ENCODE results near the gene PAX5.

The PAX5 gene

DNA sequence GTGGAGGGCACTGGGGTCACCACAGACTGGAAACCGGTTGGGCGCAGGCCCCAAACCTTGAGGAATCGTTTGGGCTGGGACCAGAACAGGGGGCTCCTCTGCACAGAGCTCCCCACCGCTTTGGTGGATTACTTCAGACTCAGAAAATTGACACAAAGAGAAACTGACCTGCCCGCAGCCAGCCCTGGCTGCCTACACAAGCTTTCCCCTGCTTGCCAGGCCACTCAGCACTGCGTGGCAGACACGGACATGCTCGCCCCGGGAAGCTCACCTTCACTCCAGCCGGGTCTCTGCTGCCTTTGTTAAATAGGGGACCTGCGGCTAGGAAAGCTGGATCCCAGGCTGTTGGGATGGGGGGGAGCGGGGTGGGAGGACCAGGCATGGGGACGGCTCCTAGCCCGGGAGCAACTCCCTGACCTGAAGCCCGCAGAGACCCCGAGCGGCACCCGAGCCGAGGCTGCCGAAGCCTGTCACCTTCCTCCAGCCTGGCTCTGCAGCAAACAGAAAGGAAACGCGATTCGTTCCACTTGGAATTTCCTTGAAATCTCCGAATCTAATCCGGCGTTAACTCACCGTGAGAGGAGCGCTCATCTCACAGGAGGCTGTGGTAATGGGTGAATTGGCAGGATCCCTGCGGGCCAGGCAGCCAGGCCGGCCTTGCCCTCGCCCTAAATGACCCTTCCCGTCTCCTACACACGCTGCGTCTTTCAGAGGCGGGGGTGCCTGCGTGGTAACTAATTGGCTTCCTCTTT is 8.8 kb downstream of the PAX5 start:
- no peak for DNase-seq (ENCODE audit: low spot score)

DNA sequence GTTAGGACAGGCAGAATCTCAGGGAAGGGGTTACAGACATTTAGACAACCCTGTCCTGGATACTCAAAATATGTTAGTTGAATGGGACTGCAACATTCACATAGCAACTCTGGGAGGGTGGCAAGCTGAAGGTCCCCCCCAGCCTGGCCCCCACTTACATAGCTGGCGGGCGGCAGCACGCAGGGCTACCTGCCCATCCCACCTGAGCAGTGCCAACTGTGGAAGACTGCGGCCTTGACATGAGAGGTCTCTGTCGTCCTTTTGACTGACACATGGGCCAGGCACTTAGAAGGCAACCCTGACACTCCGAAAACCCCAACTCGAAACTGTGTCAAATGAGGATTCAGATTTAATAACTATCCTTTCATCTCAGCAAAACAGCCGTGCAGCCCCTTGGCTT is 16.5 kb downstream of the PAX5 start:
- DNase-seq (ENCODE audit: low spot score): no peak

DNA sequence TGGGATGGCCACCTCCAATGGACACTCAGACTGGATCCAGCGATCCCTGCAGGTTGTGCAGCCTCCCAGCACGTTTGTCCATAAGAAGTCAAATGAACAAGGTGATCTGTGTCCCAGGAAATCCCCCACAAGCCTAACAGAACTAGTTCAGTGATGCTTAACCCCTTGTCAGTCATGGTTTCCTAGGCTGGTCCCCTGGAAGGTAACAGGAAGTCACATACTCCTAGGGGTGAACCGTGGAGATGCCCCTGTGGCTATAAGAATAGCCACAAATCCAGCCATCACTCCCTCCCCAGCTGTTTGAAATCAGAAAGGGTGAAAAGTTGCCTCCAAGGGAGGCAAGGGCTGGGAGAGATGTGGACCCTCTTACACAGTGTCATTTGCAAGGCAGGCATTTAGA is 22.5 kb downstream of the PAX5 start:
- DNase-seq (ENCODE audit: low spot score): no peak

DNA sequence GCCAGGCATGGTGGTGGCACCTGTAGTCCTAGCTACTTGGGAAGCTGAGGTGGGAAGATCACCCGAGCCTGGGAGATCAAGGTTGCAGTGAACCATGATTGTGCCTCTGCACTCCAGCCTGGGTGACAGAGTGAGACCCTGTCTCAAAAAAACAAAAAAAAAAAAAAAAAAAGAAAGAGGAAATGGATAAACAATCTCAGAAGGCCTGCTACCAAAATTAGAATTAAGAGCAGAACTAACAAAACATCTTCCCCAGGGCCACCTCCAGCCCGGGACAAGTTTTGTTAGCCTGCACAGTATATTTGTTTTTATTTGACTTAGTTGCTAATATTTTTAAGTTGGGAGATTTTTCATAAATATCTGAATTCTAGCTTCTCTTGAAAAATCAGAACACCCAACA is 23.1 kb downstream of the PAX5 start:
- no peak for DNase-seq (ENCODE audit: low spot score)

DNA sequence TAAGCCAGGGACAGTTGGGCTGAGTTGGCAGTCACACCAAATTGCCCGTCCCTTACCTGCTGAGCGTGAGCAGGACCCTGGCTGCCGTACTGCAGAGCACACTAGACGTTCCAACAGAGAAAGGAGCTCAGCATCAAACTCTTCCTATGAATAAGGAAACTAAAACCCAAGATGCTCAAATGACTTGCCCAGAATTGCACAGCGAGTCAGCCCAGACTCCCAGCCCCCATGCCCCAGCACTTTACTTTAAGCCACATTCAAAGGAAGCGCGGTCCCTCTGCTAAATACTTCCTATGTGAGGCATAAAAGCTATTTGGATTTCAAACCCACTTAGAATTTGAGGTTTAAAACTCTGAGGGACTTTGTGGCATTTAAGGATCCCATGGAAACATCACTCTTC is 23.9 kb downstream of the PAX5 start:
- no peak for DNase-seq (ENCODE audit: low spot score)

DNA sequence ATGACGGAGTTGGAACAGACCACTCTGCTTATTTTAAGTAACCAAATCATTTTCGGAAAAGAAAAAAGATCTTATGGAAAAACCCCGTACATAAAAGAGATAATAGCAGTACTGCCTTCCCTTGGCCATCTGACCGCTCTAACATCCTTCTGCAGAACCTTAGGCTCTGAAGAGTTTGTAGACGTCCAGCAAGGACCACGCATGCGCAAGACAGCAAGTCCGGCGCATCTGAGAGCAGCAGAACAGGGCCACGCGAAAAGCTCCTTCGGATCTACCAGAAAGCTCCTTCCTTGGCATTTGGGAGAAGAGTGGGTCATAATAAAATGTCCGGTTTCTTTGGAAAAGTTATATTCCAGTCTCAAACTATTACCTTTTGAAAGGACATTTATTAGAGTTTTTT is 26.8 kb downstream of the PAX5 start:
- no peak for DNase-seq (ENCODE audit: low spot score)

DNA sequence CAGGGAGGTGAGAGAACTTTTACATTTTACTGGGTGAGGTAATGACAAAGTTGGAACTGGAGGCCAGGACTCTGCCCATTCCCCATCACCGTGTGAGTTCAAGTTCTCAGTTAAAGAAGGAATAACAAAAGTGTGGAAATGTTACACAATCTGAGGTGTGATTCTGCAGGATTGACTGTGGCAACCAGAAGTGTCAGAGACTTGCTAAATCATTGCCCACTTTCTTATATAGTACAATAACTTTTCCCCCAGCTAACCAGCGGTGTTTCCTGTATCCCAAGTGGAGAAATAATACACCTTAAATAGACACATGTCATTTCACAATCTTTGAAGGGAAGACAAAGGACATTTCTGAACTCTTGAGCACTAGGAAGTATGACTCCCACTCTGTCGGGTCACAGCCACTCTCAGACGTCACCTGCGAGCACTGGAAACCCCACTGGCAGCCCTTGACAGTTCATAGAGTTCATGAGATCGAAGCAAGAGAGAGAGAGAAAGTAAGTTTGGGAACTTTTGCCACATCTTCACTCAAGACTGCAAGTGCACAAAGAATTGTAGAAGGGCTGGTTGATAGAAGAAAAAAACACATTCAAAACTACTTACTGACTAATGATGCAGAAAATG is 28.4 kb downstream of the PAX5 start:
- DNase-seq (ENCODE audit: low spot score): no peak

DNA sequence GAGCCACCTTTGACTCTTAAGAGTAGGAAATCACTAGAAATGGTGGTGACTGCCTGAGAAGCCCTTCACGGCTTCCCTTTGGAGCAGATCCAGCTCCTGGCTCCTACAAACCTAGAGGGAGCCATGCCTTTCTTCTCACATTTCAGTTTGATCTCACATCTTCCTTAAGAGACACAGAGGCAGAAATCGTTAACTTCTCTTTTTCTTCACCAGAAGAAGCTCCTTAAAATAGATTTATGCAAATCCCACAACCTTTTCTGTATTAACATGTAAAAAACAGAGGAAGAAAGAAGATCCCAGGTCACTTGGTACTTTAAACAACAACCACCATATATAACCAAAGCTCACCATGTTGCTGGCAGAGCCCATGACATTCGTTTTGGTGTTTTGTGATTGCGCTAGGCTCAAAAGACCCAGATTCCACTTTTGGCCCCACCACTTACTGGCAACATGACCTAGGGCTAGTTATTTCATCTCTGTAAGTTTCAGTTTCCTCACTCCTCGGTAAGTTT is 29.6 kb downstream of the PAX5 start:
- DNase-seq (ENCODE audit: low spot score): no peak

DNA sequence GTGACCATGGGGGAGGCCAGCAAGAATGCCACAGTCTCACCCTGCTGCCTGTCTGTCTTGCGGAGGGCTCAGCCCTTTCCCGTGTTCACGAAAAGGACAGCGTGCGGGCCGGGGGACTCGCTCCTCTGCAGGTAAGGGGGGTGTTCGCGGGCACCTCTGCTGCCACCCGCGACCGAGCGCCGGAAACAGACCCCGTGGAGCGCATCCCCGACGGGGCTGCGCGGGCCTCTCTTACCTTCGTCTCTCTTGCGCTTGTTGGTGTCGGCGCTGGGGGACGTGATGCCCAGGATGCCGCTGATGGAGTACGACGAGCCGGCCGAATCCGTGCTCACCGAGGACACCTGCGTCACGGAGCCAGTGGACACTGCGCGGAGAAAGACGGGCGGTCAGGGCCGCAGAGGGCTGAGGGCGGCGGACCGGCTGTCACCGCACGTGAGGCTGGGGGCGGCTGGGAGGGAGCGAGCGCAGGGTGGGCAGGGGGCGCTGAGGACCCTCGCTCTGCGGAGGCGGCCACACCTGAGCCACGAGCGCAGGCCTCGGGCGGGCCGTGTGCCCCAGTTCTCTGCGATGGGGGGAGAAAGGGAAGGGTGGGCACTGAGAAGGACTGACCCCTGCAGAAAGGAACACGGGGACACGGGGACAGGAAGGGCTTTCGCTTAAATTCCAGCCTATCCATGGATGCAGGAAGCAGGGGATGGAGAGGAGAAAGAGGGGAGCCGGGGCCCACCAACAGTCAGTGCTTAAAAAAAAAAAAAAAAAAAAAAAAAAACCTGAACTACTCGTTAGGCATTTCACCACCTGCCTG is 31.5 kb downstream of the PAX5 start:
- no peak for DNase-seq (ENCODE audit: low spot score)

DNA sequence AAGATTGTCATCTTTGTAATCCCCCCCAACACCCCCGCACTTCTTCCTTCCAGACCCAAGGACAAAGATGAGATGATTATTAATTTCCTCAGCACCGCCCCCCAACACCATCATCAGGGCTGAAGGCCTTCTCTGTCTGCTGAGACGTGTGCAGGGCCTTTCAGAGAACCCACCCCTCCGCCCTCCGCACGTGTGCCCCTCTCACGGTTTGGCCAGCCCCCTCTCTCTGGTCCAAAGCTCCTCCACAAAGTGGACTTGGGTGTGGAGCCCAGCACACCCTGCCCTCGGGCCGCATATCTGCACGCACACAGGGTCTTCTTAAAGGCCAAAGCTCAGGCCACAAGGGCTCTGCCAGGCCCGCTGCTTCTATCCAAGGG is 32.0 kb downstream of the PAX5 start:
- DNase-seq (ENCODE audit: low spot score): no peak

DNA sequence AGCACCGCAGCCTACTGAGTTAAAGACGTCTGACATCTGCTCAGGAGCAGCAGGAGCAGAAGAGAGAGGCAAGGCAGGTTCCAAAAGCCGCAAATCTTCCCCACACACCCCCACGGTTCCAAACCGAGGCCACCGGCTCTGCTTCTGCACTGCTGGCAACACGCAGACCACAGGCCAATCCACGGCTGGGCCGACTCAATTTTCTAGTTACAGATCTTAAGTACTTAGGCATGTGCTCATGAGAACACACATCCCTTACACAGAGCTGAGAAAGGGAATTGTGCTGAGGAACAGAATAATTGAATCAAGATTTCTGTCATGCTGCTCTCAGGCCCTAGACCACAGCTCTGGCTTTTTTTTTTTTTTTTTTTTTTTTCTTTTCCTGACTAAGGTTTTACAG is 32.6 kb downstream of the PAX5 start:
- no peak for DNase-seq (ENCODE audit: low spot score)

DNA sequence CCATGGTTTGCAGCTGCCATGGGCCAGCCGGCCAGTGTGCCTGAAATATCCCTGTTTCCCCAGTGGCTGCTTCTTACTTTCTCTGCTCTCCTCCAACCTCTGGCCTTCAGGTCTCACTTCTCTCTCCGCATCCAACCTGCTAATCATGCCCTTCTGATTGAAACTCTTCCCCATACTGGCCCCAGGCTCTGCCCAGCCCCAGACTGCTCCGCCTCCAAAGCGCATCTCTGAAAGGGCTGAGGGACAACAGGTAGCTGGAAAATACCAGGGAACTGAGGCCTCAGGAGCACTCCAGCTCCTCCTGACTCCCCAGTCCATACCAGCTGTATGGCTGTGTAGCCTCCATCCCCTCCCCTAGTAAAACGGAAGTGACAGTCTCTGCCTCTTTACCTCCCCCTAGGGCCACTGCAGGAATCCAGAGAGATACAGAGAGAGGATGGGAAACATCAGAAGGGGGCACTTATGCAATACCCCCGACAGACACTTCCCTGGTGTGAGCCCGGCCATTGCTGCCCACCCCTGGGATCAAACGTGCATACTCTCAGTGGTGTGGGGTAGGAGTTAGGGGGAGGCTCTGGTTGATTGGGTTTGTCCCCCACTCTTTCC is 34.2 kb downstream of the PAX5 start:
- no peak for DNase-seq (ENCODE audit: low spot score)

DNA sequence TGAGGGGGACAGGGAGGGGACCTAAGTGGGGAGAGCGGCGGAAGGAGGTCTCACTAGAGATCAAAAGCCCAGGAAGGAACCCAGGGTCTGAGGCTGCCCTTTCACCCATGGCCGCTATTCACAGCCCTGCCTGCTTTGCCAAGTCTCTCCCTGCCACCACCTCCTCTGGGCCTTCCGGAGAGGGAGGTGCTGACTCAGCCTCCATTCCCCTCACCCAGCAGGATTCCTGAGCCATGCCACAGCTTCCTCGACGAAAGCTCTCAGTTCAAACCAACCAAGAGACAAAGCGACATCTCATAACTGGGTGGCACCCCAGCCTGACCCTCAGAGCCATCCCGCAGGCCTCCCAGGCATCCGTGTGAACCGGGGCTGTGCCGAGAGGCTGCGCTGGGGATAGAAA is 36.7 kb downstream of the PAX5 start:
- peak; percentile 41 for DNase-seq (ENCODE audit: low spot score)

DNA sequence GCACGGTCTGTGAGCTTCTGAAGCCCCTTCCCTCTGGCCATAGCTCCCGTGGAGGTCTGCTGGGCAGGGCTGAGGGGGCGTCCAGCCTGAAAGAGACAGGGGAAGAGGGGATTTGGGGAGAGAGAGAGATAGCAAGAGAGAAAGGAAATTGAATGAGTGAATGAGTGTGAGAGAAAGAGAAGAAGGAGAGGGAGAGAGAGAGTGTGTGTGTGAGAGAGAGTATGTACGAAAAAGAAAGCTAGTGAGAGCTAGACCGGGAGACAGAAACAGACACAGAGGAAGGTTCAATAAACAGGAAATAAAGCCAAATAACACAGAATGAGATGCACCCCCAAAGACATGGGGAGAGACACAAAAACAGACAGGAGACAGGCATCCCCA is 37.4 kb downstream of the PAX5 start:
- DNase-seq (ENCODE audit: low spot score): no peak

DNA sequence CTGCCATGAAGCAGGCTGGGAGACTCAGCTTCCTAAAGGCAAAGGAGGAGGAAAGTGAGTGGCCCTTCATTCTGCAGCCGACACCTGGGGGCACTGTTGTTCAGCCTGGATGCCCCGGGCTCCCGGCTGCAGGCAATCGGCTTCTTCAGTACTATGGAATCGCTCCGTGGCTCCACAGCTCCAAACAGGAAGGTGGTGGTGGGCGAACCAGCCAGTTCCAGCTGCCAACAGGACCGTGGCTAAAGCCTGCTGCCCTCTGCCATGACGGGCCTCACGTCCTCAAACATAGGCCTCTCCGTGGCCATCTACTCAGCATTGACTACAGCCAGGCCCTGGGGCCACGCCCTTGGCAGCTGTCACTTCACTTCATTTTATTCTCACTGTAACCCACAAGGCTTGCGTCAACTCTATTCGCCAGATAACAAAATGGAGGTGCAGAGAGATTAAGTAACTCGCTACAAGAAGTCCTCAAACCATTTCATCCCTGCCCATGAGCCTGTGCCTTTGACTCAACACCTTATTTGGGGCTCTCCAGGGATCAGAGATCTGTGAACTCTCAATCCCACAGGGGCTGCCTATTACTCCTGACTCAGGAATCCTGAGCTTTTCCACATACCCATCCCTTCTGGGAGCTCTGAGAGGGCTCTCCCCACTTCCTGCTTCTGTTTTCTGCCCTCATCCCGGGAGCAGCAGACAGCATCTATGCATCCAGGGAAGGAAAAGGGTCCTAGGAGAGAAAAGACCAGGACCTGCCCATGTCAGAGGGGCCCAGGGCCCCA is 38.0 kb downstream of the PAX5 start:
- peak; percentile 76 for DNase-seq (ENCODE audit: low spot score)

DNA sequence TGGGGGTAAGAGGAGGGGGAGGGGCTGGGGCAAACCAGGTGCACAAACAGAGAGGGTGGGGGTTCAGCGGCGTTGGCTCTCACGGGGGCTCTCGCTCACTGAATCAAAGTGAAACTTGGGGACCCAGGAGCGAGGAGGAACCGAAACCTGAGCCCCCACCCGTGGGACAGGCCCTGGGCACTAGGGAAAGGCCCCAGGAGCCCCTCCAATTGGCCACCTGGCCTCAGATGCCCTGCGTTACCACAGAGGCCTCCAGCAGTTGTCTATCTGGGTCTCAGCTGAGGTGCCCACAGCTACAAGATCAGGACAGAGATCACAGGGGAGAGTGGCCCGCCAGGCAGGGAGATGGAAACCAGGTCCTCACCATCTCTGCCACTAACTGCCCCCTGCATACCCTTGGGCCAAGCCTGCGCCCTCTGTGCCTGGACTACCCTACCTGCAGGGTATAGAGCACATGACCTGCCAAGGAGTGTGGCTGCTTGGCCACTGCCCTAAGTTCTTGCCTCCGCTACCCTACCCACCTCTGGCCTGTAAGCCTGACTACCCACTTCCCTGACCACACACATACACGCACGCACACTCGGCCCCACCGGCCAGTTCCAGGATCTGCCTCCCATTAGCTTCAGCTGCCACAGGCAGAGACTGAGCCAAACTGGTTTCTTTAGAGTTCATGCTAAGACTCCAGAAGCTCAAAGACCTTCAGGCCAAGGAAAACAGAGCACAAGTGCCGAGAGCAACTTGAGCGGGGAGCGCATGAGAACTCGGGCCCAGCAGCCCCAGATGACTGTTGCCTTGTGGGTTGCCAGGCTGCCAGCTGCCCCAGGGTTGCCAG is 39.9 kb downstream of the PAX5 start:
- no peak for DNase-seq (ENCODE audit: low spot score)

DNA sequence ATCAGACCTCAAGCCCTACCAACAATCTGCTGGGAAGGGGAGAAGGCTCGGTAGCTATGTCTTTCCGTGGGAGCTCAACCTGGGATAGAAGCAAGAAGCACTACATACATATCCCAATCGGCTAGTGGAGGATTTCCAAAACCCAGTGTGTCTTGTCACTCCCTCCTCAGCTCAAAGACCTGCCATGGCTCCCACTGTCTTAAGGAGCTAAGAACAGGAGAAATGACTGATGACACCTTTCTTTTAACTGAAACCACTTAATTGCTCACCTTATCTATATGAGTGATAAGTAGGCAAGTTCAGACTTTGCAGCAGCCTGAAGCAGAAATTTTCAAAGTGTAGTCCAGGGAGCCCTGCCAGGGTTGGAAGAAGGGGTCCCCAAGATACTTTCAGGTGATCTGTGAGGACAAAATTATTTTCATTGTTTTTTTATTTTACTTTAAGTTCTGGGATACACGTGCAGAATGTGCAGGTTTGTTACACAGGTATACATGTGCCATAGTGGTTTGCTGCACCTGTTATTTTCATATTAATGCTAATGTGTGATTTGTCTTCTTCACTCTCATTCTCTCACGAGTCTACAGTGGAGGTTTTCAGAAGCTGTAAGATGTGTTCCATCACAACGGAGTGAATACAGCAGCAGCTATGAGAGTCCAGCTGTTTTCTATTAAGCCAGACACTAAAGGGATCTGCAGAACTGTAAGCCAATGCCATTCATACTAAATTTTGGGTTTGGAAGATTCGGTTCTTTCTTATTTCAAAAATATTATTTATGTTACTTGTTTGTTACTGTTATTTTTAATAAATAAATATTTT is 41.4 kb downstream of the PAX5 start:
- DNase-seq (ENCODE audit: low spot score): no peak

DNA sequence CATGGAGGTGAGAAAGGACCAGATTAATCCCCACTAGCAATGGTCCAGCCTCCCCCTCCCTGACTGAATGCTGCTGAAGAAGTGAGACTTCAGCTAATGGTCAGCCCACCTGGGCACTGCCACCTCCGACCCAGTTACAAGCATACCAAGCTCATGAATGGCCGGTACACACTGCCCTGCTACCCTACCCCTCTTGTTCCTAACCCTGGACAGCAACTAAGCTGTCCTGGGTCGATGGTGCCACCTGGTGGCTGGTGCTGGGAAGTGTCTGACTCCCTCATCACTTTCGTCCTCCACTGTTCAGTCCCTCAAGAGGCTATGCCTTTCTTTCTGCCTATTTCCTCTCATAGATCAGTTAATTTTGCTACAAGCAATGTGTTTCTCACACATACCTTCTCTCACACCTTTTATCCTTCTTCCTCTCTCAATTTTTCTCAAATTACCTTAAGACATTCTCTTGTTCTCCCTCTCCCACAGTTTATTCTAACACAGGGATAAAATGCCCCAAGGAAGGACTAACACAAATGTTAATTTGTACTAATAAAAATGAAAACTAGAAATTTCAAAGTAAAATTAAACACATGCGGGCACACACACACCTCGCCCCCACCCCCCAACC is 42.4 kb downstream of the PAX5 start:
- no peak for DNase-seq (ENCODE audit: low spot score)

DNA sequence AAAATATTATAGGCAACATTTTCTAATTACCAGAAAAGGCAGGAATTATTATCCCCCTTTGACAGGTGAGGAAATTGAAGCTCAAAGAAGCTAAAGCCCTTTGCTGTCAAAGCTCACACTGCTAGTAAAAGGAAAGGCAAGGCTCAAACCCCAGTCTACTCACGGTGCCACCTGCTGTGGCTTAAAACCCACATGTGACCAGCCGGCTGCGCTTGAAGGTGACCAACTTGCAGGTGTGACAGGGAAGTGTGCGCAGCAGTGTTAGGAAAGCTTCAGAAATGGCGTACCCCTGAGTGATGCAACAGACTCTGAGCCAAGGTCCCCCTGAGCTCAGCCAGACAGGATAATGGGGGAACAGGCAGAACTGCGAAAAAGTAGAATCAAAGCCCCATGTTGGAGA is 45.2 kb downstream of the PAX5 start:
- no peak for DNase-seq (ENCODE audit: low spot score)

DNA sequence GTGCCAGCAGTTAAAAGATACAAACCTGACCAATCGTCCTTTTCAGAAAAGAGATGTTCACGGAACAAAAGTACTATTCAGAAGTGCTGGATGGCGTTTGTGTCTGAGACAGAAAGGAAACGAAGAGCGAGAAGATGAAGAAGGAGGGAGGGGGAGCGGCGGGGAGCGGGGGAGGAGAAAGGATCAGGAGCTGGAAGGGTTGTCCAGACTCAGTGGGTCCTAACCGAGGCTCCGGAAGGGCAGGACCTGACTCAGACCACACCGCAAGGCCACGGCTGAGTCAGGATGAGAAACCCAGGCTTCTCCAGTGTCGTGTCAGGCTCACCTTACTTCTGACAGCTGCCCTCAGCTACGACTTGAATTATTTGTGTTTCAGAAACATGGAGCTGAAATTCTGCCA is 46.2 kb downstream of the PAX5 start:
- DNase-seq (ENCODE audit: low spot score): no peak

Measured in hepatic stellate cell (primary cell).